GM12891 (cell line): Measurements from ENCODE around the gene VWA1.

Experiments
- PAX5 ChIP-seq: IDR thresholded peaks from 2 replicates; pipeline ENCODE4 v1.6.1; 2011; ENCODE audit warnings: low read length, moderate library complexity, mild to moderate bottlenecking; ENCODE audit not compliant: insufficient read depth, severe bottlenecking
- POLR2A ChIP-seq: IDR thresholded peaks from 2 replicates; pipeline ENCODE4 v1.6.1; 2011; ENCODE audit warnings: low read depth, low read length, control low read depth
- POLR2AphosphoS5 ChIP-seq: IDR thresholded peaks from 2 replicates; pipeline ENCODE4 v1.6.1; 2011; ENCODE audit warnings: low read depth, low read length, control low read depth
- SPI1 ChIP-seq: IDR thresholded peaks from 2 replicates; pipeline ENCODE4 v1.6.1; 2011; ENCODE audit warnings: low read depth, low read length, control low read depth
- TAF1 ChIP-seq: IDR thresholded peaks from 2 replicates; pipeline ENCODE4 v1.6.1; 2011; ENCODE audit warnings: low read depth, low read length, control low read depth

DNA sequence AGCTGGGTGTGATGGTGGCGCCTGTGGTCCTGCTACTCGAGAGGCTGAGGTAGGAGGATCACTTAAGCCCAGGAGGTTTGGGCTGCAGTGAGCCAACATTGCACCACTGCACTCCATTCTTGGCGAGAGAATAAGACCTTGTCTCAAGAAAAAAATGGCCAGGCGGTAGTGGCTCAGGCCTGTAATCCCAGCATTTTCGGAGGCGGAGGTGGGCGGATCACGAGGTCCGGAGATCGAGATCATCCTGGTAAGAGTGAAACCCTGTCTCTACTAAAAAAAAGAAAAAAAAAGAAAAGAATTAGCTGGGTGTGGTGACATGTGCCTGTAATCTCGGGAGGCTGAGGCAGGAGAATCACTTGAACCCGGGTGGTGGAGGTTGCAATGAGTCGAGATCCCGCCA lies 47.4 kb downstream of the VWA1 start:
- TF ChIP-seq POLR2AphosphoS5 = no peak
- TF ChIP-seq POLR2A = no peak
- TF ChIP-seq TAF1 = no peak
- no peak for TF ChIP-seq SPI1
- no peak for TF ChIP-seq PAX5
